Upper lobe of right lung (tissue), 1 donor: ENCODE results near the gene TMEM119. TPM values are rescaled to one million over a fixed set of nuclear protein-coding genes. Genes with fewer than 3 reads are reported as not detected.

ENCODE experiments used
- ATAC-seq: fragments of 200-7000 bp; cut with Tn5 transposase; one replicate; pipeline ENCODE4 v1.9.1; 2020; ENCODE audit warnings: mild to moderate bottlenecking, moderate library complexity
- DNase-seq: peaks from one replicate; pipeline ENCODE4 v3.0.0-alpha.2; 2020
- H3K27ac ChIP-seq: fragments of 200-600 bp; one replicate; pipeline ENCODE4 v1.8.0; 2022
- H3K27me3 ChIP-seq: fragments of 200-600 bp; one replicate; pipeline ENCODE4 v1.8.0; 2022; ENCODE audit warnings: mild to moderate bottlenecking
- H3K36me3 ChIP-seq: fragments of 200-600 bp; one replicate; pipeline ENCODE4 v1.8.0; 2022
- H3K4me1 ChIP-seq: fragments of 200-600 bp; one replicate; pipeline ENCODE4 v1.8.0; 2022
- H3K4me3 ChIP-seq: fragments of 200-600 bp; one replicate; pipeline ENCODE4 v1.8.0; 2022; ENCODE audit warnings: mild to moderate bottlenecking
- H3K9me3 ChIP-seq: fragments of 200-600 bp; one replicate; pipeline ENCODE4 v1.8.0; 2022
- intact Hi-C: fragments of 100-400 bp; cut with DNase I; formaldehyde crosslinking; loops from one replicate; pipeline ENCODE4 v1.11.0; 2022
- total RNA-seq: library from RNA; stranded (reverse); fragmentation: NEBNext Ultra II Directional; extraction: Animal tissue kit (Norgen Biotek cat#: 25700); gene quantifications from one replicate; pipeline ENCODE4 v1.2.1, GENCODE V29; 2021
- TF ChIP-seq, protein P1 (sequence below): fragments of 200-600 bp; IDR thresholded peaks from one replicate; pipeline ENCODE4 v1.8.0; 2022; ENCODE audit warnings: antibody characterized with exemption
- donor health status: DM: no; HTN: yes; CAD: no; lungs with severe emphysema.

Gene TMEM119
- total RNA-seq, 1 donor from 2014 or later, result 43.8 TPM

- Histone ChIP-seq H3K4me3 (no peak overlapping the region), H3K27ac (no peak overlapping the region), H3K36me3 (no peaks in the 10 kb centered on the region), H3K9me3 (no peaks in the 10 kb centered on the region), H3K4me1 (peaks cover 29% of the 10 kb centered on the region), H3K27me3 (no peaks in the 10 kb centered on the region)
- intact Hi-C loops, result loop anchor here (5.0 kb wide), 1 partner anchor 54 kb away; the partner anchor contains the start of genes ISCU and SART3
- ATAC-seq, result no peak
- DNase-seq, result no peak
- TF ChIP-seq, protein P1, sequence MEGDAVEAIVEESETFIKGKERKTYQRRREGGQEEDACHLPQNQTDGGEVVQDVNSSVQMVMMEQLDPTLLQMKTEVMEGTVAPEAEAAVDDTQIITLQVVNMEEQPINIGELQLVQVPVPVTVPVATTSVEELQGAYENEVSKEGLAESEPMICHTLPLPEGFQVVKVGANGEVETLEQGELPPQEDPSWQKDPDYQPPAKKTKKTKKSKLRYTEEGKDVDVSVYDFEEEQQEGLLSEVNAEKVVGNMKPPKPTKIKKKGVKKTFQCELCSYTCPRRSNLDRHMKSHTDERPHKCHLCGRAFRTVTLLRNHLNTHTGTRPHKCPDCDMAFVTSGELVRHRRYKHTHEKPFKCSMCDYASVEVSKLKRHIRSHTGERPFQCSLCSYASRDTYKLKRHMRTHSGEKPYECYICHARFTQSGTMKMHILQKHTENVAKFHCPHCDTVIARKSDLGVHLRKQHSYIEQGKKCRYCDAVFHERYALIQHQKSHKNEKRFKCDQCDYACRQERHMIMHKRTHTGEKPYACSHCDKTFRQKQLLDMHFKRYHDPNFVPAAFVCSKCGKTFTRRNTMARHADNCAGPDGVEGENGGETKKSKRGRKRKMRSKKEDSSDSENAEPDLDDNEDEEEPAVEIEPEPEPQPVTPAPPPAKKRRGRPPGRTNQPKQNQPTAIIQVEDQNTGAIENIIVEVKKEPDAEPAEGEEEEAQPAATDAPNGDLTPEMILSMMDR, result no peak
These were observed 18.0 kb upstream of the TMEM119 start for GRCh38 chr12:108615918-108616317.

GRCh38 chr12:108614639-108615038 is 16.8 kb upstream of the TMEM119 start:
- H3K4me1 ChIP-seq, result peaks cover 29% of the 10 kb centered on the region
- H3K36me3 ChIP-seq, result no peaks in the 10 kb centered on the region
- no peak overlapping the region for H3K4me3 ChIP-seq
- no peaks in the 10 kb centered on the region for H3K9me3 ChIP-seq
- TF ChIP-seq, protein P1, result no peak
- H3K27me3 ChIP-seq, result no peaks in the 10 kb centered on the region
- DNase-seq (no peak), ATAC-seq (no peak)
- intact Hi-C loops, result loop anchor here (5.0 kb wide), 1 partner anchor 52 kb away; the partner anchor contains the start of genes ISCU and SART3
- no peak overlapping the region for H3K27ac ChIP-seq

GRCh38 chr12:108614041-108614440 is 16.2 kb upstream of the TMEM119 start:
- Histone ChIP-seq H3K4me3 (no peak overlapping the region), H3K27ac (no peak overlapping the region), H3K27me3 (no peaks in the 10 kb centered on the region), H3K9me3 (no peaks in the 10 kb centered on the region), H3K4me1 (peaks cover 29% of the 10 kb centered on the region), H3K36me3 (no peaks in the 10 kb centered on the region)
- TF ChIP-seq, protein P1, result no peak
- intact Hi-C loops, result no loop called here
- no peak for ATAC-seq
- no peak for DNase-seq

- TF ChIP-seq, protein P1, result no peak
- ATAC-seq, result peak; percentile 45
- no peak for DNase-seq
- Histone ChIP-seq H3K4me3 (no peak overlapping the region), H3K4me1 (peaks cover 27% of the 10 kb centered on the region), H3K36me3 (no peaks in the 10 kb centered on the region), H3K27me3 (no peaks in the 10 kb centered on the region), H3K9me3 (no peaks in the 10 kb centered on the region), H3K27ac (no peak overlapping the region)
- intact Hi-C loops, result no loop called here
These were observed 15.7 kb upstream of the TMEM119 start for GRCh38 chr12:108613548-108613947.

GRCh38 chr12:108612788-108613282 is 15.0 kb upstream of the TMEM119 start:
- no peaks in the 10 kb centered on the region for H3K36me3 ChIP-seq
- H3K27ac ChIP-seq, result no peak overlapping the region
- TF ChIP-seq, protein P1, result no peak
- no peak for DNase-seq
- H3K9me3 ChIP-seq, result no peaks in the 10 kb centered on the region
- peaks cover 22% of the 10 kb centered on the region for H3K4me1 ChIP-seq
- ATAC-seq, result no peak
- H3K27me3 ChIP-seq, result no peaks in the 10 kb centered on the region
- H3K4me3 ChIP-seq, result no peak overlapping the region
- intact Hi-C loops, result no loop called here

DNA sequence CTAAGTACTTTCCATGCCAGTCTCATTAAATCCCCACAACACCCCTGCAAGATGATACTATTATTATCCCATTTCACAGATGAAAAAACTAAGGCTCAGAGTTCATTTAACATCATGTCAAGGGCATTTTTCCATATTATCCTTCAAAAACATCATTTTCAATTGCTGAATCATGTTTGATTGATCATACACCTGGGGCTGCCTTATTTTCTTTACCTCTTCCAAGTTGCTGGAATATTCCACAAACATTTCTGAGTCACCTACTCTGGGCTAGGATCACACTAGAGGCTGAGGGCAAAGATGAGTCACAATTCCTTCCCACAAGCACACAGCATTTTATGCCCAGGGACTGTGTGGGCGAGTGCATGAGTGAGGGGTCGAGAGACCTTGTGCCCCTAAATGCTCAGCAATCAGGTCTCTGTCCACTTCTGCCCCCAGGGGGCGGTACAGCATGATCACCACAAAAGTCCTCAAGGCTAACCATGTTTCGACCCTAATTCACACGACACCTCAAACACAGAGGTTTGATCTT is 14.1 kb upstream of the TMEM119 start:
- peak; percentile 31 for ATAC-seq
- TF ChIP-seq, protein P1, result peak; percentile 57
- intact Hi-C loops, result no loop called here

More for the DNA sequence above, 14.1 kb upstream of the TMEM119 start:
- H3K27ac ChIP-seq, result no peak overlapping the region
- peaks cover 13% of the 10 kb centered on the region for H3K4me1 ChIP-seq
- H3K4me3 ChIP-seq, result no peak overlapping the region
- no peaks in the 10 kb centered on the region for H3K27me3 ChIP-seq
- H3K36me3 ChIP-seq, result no peaks in the 10 kb centered on the region
- no peaks in the 10 kb centered on the region for H3K9me3 ChIP-seq
- no peak for DNase-seq
